IPS-NIHi7 (cell line): ENCODE results near the gene TMEM123.

ENCODE experiments used
- DNase-seq: peaks from one replicate; pipeline ENCODE4 v3.0.0; 2012; ENCODE audit warnings: mixed read lengths; ENCODE audit errors: extremely low spot score

The TMEM123 gene, protein sequence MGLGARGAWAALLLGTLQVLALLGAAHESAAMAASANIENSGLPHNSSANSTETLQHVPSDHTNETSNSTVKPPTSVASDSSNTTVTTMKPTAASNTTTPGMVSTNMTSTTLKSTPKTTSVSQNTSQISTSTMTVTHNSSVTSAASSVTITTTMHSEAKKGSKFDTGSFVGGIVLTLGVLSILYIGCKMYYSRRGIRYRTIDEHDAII

DNA sequence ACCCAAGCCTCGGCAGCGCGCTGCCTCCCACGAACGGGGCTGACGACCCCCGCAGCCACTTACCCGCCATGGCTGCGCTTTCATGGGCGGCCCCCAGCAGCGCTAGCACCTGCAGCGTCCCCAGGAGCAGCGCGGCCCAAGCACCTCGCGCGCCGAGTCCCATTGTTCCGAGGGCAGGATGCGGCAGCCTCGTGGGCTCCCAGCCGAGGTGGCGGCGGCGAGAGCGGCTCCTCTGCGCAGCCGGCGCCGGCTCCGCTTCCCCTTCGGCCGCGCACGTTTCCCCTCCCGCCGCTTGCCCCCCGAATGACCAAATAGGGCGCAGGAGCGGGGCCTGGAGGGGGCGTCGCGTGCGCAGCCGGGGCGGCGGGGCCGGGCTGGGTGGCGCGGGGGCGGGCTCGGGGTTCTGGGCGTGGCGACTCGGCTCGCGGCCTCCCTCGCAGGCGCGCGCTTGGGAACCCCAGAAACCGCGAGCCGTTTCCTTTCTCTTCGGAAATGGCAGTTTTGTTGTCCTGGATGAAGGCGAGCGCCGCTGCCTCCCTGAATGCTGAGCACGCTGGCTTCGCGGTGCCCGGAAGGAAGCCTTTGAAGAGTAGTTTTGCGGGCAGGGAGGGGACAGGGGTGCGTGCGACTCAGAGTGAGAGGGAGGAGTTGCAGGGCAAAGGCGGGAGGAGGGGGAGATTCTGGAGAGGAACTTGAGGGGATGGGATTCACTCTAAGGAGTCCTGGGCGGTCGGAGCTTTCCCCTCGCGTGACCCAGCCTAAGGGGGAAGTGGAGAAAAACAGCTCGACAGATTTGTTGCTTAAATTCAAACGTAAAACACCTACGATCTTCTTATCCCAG lies at the start of gene TMEM123:
TMEM123 (minus strand) TSS at position 305 of the 841 bp plus-strand sequence; CDS start at position 163, 142 bp downstream.
- peak; percentile 77 for DNase-seq

GRCh38 chr11:102500829-102501228 lies 48.3 kb upstream of the TMEM123 start:
- DNase-seq = no peak

DNA sequence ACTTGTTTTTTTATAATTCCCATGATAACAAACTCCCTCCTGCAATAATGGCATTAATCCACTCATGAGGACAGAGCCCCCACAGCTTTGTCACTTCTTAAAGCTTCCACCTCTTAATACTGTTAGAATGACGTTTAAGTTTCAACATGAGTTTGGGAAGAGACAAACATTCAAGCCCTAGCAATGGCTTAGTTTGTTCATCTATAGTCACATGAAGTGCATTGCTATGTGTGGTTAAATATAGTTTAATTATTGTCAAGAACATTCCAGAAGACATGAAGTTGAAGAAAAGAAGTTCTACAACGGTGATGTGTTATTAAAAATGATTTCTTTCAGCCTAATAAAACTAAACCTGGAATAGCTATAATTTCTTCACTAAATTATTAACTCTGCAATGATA lies 47.4 kb upstream of the TMEM123 start:
- no peak for DNase-seq

DNA sequence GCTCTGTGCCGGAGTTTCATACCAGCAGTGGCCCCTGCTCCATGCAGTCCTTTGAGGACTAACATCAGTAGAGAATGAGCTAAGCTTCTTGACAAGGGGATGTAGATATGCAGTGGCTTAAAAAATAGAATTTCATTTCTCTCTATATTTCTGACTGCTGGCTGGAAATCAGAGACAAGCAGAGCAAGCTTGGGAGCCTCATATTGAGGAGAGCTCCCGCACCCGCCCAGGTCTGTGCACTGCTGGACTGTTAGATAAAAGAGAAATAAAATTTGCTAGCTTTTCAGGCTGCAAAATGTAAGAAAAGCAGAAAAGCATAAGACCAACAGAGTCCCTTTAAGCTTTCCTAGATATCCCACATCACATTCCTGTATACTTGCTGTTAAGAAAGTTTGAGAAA lies 46.6 kb upstream of the TMEM123 start:
- no peak for DNase-seq

DNA sequence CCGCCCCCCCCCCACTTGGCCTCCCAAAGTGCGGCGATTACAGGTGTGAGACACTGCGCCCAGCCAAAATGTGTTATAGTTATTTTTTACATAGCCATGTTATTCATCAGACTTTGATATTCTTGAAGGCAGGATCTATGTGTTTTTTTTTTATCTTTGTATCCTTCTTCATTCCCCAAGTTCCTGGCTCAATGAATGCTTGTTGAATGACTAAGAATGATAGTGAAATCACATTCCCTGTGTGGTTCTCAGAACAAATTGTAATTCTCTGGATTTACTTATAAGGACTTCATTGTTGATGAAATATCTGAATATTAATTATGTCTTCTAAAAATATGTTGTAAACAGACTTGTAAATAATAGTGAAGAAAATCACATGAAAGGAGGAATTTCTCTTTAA lies 44.5 kb upstream of the TMEM123 start:
- no peak for DNase-seq

DNA sequence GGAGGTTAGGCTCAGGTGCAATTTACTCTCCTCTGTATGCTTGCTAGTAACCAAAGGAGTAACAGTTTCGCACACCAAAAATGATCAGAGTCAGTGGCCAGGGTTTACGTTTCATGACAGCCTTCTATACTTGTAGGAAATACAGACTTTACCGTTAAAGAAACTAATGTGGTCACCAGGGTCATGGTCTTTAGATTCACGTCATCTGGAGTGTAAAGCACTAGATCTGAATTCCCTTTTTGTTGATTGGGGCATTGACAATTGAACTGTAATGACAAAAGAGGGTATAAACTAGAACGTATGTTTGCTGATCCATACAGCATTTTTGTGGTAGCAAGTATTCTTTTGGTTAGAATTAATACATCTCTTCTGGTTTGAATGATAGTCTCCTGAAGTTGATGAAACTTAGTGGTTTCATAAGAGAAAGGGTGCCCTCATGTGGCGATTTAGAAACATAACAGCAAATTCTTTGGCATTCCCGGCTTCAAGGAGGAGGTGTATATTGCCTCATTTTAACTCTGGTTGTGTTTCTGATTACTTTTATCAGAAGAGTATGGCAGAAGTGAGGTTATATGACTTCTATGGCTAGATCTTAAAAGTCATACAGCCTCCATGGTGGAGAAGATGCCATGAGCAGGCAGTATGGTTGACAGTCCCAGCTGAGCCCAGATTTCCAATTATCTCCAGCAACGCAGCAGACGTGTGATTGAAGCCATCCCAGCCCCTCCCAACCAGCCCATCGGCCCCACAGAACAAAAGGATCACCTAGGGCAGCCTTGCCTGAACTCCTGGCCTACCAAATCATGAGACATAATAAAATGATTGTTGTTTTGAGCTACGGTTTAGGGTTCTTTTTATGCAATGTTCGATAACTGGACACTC lies 42.8 kb upstream of the TMEM123 start:
- peak; percentile 73 for DNase-seq

- DNase-seq = no peak
Measured at GRCh38 chr11:102494216-102494615, 41.7 kb upstream of the TMEM123 start.

DNA sequence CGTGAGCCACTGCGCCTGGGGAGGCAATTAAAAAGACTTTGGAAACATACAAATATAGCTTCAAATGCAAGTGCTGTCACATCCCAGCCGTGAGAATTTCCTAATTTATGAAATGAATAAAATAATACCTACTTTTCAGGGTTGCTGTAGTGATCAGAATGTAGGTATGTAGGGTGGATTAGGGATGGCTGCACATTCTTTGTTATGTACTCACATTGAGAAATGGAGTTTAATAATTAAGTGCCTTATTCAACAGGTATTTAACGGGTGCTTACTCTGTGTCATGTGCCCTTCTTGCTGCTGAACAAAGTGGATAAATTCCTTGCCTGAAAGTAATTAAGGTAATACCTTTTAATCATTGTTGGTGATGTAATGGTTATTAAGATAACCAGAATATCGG lies 41.0 kb upstream of the TMEM123 start:
- no peak for DNase-seq

GRCh38 chr11:102491969-102492368 lies 39.4 kb upstream of the TMEM123 start:
- DNase-seq = no peak

GRCh38 chr11:102489186-102490145 lies 36.9 kb upstream of the TMEM123 start:
- DNase-seq = no peak

- DNase-seq = no peak
Measured at GRCh38 chr11:102488208-102488607, 35.6 kb upstream of the TMEM123 start.

GRCh38 chr11:102487214-102487613 lies 34.6 kb upstream of the TMEM123 start:
- DNase-seq = no peak

- DNase-seq = no peak
Measured at GRCh38 chr11:102486584-102486983, 34.0 kb upstream of the TMEM123 start.

- DNase-seq = no peak
Measured at GRCh38 chr11:102485095-102485722, 32.6 kb upstream of the TMEM123 start.

GRCh38 chr11:102482433-102482832 lies 29.9 kb upstream of the TMEM123 start:
- no peak for DNase-seq

- no peak for DNase-seq
Measured at GRCh38 chr11:102479733-102480132, 27.2 kb upstream of the TMEM123 start.

GRCh38 chr11:102478673-102479299 lies 26.2 kb upstream of the TMEM123 start:
- no peak for DNase-seq

- DNase-seq = no peak
Measured at GRCh38 chr11:102476812-102477211, 24.2 kb upstream of the TMEM123 start.

DNA sequence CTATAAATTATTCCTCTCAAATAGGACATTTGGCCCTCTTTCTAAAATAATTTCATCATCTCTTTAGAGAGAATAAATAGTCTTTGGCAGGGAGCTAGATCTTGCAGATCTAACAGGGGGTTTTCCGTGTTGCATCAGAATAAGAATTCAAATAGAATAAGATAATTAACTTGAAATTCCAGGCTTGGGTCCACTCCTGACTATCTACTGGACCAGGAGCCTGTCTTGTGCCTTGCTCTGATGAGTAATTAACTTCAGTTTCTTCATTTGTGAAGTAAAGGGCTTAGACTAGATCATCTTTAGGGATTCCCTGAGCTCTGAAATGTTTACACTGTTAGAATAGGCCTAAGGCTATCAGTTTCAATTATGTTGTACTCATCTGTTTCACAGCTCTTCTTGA lies 23.5 kb upstream of the TMEM123 start:
- no peak for DNase-seq

- no peak for DNase-seq
Measured at GRCh38 chr11:102473543-102473942, 21.0 kb upstream of the TMEM123 start.
